SK-N-SH treated with all-trans-retinoic acid at 6 μM for 48 hours (cell line): Measurements from ENCODE around the gene FHOD3.

Source experiments
- ATAC-seq: fragments of 200-7000 bp; cut with Tn5 transposase; 3 replicates; pipeline ENCODE4 v1.9.1; 2020; ENCODE audit warnings: mild to moderate bottlenecking, moderate library complexity
- ARNTL ChIP-seq: fragments of 450-650 bp; formaldehyde crosslinking; IDR thresholded peaks from 2 replicates; pipeline ENCODE4 v1.5.0; 2020; ENCODE audit warnings: low read depth, mild to moderate bottlenecking, moderate library complexity, borderline replicate concordance
- BACH2 ChIP-seq: fragments of 250-450 bp; sonication (Bioruptor Pico); IDR thresholded peaks from 2 replicates; pipeline ENCODE4 v1.9.0; 2021; ENCODE audit warnings: mild to moderate bottlenecking, borderline replicate concordance
- CREB5 ChIP-seq: fragments of 250-450 bp; sonication (Bioruptor Pico); IDR thresholded peaks from 2 replicates; pipeline ENCODE4 v1.5.1; 2020; ENCODE audit warnings: low read depth, mild to moderate bottlenecking, moderate library complexity
- CSDC2 ChIP-seq: fragments of 250-450 bp; sonication (Bioruptor Pico); IDR thresholded peaks from 2 replicates; pipeline ENCODE4 v1.5.0; 2020; ENCODE audit warnings: mild to moderate bottlenecking, moderate library complexity
- ESRRG ChIP-seq: fragments of 250-450 bp; sonication (Bioruptor Pico); IDR thresholded peaks from 2 replicates; pipeline ENCODE4 v1.6.1; 2021; ENCODE audit warnings: mild to moderate bottlenecking
- GLIS3 ChIP-seq: fragments of 250-450 bp; sonication (Bioruptor Pico); IDR thresholded peaks from 2 replicates; pipeline ENCODE4 v1.5.0; 2020; ENCODE audit warnings: mild to moderate bottlenecking, moderate library complexity
- ISL1 ChIP-seq: fragments of 250-450 bp; sonication (Bioruptor Pico); IDR thresholded peaks from 2 replicates; pipeline ENCODE4 v2.1.2; 2022; ENCODE audit warnings: mild to moderate bottlenecking, moderate library complexity
- OSR1 ChIP-seq: fragments of 250-450 bp; sonication (Bioruptor Pico); IDR thresholded peaks from 2 replicates; pipeline ENCODE4 v1.8.0; 2022; ENCODE audit warnings: moderate library complexity, mild to moderate bottlenecking, inconsistent platforms
- PPARA ChIP-seq: fragments of 250-450 bp; sonication (Bioruptor Pico); IDR thresholded peaks from 2 replicates; pipeline ENCODE4 v1.5.0; 2020; ENCODE audit warnings: mild to moderate bottlenecking, borderline replicate concordance
- RARB ChIP-seq: fragments of 250-450 bp; sonication (Bioruptor Pico); IDR thresholded peaks from 2 replicates; pipeline ENCODE4 v1.8.0; 2021; ENCODE audit warnings: mild to moderate bottlenecking, moderate library complexity
- SNAI2 ChIP-seq: fragments of 250-450 bp; sonication (Bioruptor Pico); IDR thresholded peaks from 2 replicates; pipeline ENCODE4 v1.5.0; 2020; ENCODE audit warnings: mild to moderate bottlenecking, moderate library complexity
- TCF4 ChIP-seq: fragments of 250-450 bp; sonication (Bioruptor Pico); IDR thresholded peaks from 2 replicates; pipeline ENCODE4 v1.8.0; 2021; ENCODE audit warnings: mild to moderate bottlenecking, moderate library complexity, borderline replicate concordance
- TOX ChIP-seq: fragments of 250-450 bp; sonication (Bioruptor Pico); IDR thresholded peaks from 2 replicates; pipeline ENCODE4 v1.8.0; 2021; ENCODE audit warnings: mild to moderate bottlenecking, moderate library complexity, borderline replicate concordance
- ZC3H10 ChIP-seq: fragments of 250-450 bp; sonication (Bioruptor Pico); IDR thresholded peaks from 2 replicates; pipeline ENCODE4 v1.5.1; 2021; ENCODE audit warnings: mild to moderate bottlenecking, moderate library complexity
- ZFP3 ChIP-seq: fragments of 250-450 bp; sonication (Bioruptor Pico); IDR thresholded peaks from 2 replicates; pipeline ENCODE4 v1.5.0; 2020; ENCODE audit warnings: mild to moderate bottlenecking, moderate library complexity
- ZFP30 ChIP-seq: fragments of 450-650 bp; formaldehyde crosslinking; IDR thresholded peaks from 2 replicates; pipeline ENCODE4 v1.5.0; 2022; ENCODE audit warnings: mild to moderate bottlenecking, moderate library complexity
- ZNF565 ChIP-seq: fragments of 450-650 bp; formaldehyde crosslinking; conservative IDR thresholded peaks from 2 replicates; pipeline ENCODE4 v1.5.0; 2020; ENCODE audit warnings: low read depth, mild to moderate bottlenecking, moderate library complexity
- ZNF70 ChIP-seq: fragments of 450-650 bp; formaldehyde crosslinking; IDR thresholded peaks from 2 replicates; pipeline ENCODE4 v1.5.0; 2020; ENCODE audit warnings: mild to moderate bottlenecking, moderate library complexity
- ZNF8 ChIP-seq: fragments of 450-650 bp; formaldehyde crosslinking; IDR thresholded peaks from 2 replicates; pipeline ENCODE4 v1.5.0; 2020; ENCODE audit warnings: mild to moderate bottlenecking, moderate library complexity
- TF ChIP-seq, protein P1 (sequence below): fragments of 250-450 bp; sonication (Bioruptor Pico); IDR thresholded peaks from 2 replicates; pipeline ENCODE4 v1.8.0; 2021; ENCODE audit warnings: low read depth, mild to moderate bottlenecking, moderate library complexity, borderline replicate concordance
- TF ChIP-seq, protein P2 (sequence below): fragments of 250-450 bp; sonication (Bioruptor Pico); IDR thresholded peaks from 2 replicates; pipeline ENCODE4 v1.8.0; 2020; ENCODE audit warnings: mild to moderate bottlenecking, moderate library complexity, borderline replicate concordance

The FHOD3 gene

GRCh38 chr18:36602620-36603019, 305.1 kb downstream of the FHOD3 start (continued):
- TF ChIP-seq ZFP3 (CRISPR knock-in tag) (no peak), GLIS3 (CRISPR knock-in tag) (no peak), PPARA (CRISPR knock-in tag) (no peak), ESRRG (no peak), ISL1 (CRISPR knock-in tag) (no peak), ZNF8 (no peak), ARNTL (CRISPR knock-in tag) (no peak)
- TF ChIP-seq, protein P1, sequence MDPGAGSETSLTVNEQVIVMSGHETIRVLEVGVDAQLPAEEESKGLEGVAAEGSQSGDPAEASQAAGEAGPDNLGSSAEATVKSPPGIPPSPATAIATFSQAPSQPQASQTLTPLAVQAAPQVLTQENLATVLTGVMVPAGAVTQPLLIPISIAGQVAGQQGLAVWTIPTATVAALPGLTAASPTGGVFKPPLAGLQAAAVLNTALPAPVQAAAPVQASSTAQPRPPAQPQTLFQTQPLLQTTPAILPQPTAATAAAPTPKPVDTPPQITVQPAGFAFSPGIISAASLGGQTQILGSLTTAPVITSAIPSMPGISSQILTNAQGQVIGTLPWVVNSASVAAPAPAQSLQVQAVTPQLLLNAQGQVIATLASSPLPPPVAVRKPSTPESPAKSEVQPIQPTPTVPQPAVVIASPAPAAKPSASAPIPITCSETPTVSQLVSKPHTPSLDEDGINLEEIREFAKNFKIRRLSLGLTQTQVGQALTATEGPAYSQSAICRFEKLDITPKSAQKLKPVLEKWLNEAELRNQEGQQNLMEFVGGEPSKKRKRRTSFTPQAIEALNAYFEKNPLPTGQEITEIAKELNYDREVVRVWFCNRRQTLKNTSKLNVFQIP (CRISPR knock-in tag) = no peak
- TF ChIP-seq, all 23 proteins: peak for 0

GRCh38 chr18:36608107-36608506, 310.6 kb downstream of the FHOD3 start:
- TF ChIP-seq RARB (CRISPR knock-in tag) (no peak), ISL1 (CRISPR knock-in tag) (no peak), CSDC2 (CRISPR knock-in tag) (no peak), PPARA (CRISPR knock-in tag) (no peak)
- no peak for ATAC-seq

- TF ChIP-seq TCF4 (CRISPR knock-in tag) (no peak), CREB5 (CRISPR knock-in tag) (no peak), OSR1 (CRISPR knock-in tag) (no peak), ISL1 (CRISPR knock-in tag) (no peak), ESRRG (no peak), PPARA (CRISPR knock-in tag) (no peak), ZNF565 (CRISPR knock-in tag) (no peak), ZNF8 (no peak), ZFP3 (CRISPR knock-in tag) (no peak), CSDC2 (CRISPR knock-in tag) (no peak), GLIS3 (CRISPR knock-in tag) (no peak), ARNTL (CRISPR knock-in tag) (no peak), BACH2 (CRISPR knock-in tag) (no peak), ZC3H10 (CRISPR knock-in tag) (no peak), ZFP30 (CRISPR knock-in tag) (no peak), TOX (no peak), SNAI2 (CRISPR knock-in tag) (no peak), ZNF70 (CRISPR knock-in tag) (no peak)
- TF ChIP-seq, protein P1 (CRISPR knock-in tag) = no peak
- TF ChIP-seq, protein P2, sequence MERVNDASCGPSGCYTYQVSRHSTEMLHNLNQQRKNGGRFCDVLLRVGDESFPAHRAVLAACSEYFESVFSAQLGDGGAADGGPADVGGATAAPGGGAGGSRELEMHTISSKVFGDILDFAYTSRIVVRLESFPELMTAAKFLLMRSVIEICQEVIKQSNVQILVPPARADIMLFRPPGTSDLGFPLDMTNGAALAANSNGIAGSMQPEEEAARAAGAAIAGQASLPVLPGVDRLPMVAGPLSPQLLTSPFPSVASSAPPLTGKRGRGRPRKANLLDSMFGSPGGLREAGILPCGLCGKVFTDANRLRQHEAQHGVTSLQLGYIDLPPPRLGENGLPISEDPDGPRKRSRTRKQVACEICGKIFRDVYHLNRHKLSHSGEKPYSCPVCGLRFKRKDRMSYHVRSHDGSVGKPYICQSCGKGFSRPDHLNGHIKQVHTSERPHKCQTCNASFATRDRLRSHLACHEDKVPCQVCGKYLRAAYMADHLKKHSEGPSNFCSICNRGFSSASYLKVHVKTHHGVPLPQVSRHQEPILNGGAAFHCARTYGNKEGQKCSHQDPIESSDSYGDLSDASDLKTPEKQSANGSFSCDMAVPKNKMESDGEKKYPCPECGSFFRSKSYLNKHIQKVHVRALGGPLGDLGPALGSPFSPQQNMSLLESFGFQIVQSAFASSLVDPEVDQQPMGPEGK (CRISPR knock-in tag) = no peak
- ATAC-seq = no peak
Observed at GRCh38 chr18:36610258-36610657, 312.7 kb downstream of the FHOD3 start.

DNA sequence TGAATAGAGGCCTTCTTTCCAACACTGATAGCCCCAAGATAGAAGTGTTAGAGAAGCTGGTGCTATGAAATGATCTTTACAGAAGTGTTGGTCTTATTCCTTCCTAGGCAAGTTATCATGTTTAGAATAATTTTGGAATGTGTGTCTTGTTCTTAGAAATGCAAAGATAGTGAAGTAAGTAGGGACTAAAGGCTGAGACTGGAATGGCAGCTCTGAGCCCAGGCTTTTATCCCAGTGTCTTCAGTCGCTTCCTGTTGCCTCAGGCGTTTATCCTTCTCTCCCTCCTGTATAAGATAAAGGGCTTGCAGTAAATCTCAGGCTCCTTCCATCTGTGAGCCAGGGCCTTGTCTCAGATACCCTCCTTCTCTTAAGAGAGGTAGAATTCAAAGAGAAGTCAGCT, 313.1 kb downstream of the FHOD3 start:
- no peak for ATAC-seq
- TF ChIP-seq CSDC2 (CRISPR knock-in tag) (no peak), ZFP3 (CRISPR knock-in tag) (no peak), ZNF70 (CRISPR knock-in tag) (no peak), PPARA (CRISPR knock-in tag) (no peak), TOX (no peak), ISL1 (CRISPR knock-in tag) (no peak)

GRCh38 chr18:36613069-36613468, 315.6 kb downstream of the FHOD3 start:
- no peak for ATAC-seq
- no peak for TF ChIP-seq CSDC2 (CRISPR knock-in tag)
- TF ChIP-seq ZC3H10 (CRISPR knock-in tag) = no peak
